GM12873 (cell line): ENCODE results near the gene PDK4.

Experiments used
- TF ChIP-seq, protein P1 (sequence below): IDR thresholded peaks from 2 replicates; pipeline ENCODE4 v1.5.1; 2012; ENCODE audit warnings: low read depth, mild to moderate bottlenecking, moderate library complexity, low read length, control low read depth; ENCODE audit not compliant: insufficient read depth; ENCODE audit errors: missing control alignments

The PDK4 gene

DNA sequence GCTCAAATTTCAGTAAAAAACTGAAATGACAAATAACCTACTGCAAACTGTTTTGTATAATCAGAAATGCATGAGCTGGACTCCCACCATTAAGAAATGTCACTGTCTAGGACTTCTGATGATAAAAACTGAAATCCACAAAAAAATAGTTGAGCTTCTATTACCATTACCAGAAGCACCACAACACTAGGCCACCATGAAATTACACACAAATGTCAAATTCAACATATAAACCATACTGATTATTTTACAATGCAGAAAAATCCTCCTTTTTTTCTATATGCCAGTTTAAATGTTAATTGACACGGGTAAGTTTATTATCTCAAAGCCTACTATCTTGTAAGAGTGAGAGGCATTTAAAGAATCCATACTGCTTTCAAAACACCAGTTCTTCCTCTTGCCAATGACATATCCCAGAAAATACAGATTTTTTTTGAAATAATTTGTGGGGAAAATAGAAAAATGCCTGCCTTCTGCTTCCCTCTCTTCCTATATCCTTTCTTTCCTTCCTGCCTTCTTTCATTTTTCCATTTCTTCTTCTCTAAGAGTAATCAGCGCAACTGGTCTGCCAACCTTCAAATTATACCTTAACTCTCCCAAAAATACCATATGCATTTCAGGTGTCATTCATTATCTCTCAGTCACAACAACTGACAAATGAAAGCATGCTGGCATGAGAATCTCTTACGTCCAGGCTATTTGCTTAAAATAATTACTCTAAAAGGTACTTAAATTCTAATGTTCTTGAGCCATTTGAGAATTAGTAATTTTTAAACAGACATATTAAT lies 12.3 kb downstream of the PDK4 start:
- TF ChIP-seq, protein P1, sequence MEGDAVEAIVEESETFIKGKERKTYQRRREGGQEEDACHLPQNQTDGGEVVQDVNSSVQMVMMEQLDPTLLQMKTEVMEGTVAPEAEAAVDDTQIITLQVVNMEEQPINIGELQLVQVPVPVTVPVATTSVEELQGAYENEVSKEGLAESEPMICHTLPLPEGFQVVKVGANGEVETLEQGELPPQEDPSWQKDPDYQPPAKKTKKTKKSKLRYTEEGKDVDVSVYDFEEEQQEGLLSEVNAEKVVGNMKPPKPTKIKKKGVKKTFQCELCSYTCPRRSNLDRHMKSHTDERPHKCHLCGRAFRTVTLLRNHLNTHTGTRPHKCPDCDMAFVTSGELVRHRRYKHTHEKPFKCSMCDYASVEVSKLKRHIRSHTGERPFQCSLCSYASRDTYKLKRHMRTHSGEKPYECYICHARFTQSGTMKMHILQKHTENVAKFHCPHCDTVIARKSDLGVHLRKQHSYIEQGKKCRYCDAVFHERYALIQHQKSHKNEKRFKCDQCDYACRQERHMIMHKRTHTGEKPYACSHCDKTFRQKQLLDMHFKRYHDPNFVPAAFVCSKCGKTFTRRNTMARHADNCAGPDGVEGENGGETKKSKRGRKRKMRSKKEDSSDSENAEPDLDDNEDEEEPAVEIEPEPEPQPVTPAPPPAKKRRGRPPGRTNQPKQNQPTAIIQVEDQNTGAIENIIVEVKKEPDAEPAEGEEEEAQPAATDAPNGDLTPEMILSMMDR = no peak

DNA sequence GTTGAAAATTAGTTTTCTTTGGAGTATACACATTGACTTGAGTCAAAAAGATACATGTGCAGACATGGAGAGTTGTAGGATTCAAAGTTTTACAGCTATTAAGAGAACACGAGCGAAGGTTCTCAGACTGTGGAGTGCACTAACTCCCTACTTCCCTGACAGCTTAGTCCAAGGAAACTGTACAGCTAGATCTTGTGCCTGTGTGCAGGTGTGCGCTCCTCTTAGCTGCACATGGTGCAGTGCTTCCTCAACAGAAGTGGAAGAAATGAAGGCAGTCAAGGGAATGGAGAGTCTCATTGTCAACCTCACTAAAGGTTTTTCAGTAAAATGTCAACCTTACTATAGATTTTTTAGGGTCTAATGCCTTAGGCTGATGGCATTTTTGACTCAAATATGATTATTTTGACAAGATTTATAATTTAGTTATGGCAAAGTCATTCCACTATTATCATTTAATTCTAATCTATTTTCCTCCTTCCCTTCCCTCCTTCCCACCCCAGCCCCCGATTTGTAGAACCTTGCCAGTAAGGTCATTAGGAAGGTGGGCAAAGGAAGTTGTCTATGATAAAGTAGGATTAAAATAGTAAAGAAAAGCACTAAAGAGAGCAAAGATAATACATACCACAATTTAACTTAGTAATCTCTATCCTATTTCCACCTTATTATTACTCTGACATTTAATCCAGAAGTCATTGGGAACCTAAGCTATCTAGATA lies 13.6 kb downstream of the PDK4 start:
- TF ChIP-seq, protein P1 = no peak

DNA sequence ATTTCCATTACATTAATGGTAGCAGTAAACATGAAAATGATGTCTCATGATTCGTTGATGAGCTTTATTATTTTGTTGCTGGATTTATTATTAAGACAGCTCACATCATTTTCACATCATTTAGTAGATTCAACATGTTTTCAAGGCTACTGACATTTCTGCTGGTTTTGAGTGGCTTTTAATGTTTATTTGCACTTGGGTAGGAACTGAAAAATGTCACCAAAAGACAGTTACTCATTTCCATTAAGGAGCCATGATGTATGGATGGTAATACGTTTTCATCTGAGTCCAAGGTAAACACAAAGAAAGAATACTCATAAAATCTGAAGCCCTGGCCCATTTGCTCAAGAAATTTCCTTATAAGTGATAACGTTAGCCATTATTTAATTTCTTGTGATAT lies 14.8 kb downstream of the PDK4 start:
- TF ChIP-seq, protein P1 = no peak

DNA sequence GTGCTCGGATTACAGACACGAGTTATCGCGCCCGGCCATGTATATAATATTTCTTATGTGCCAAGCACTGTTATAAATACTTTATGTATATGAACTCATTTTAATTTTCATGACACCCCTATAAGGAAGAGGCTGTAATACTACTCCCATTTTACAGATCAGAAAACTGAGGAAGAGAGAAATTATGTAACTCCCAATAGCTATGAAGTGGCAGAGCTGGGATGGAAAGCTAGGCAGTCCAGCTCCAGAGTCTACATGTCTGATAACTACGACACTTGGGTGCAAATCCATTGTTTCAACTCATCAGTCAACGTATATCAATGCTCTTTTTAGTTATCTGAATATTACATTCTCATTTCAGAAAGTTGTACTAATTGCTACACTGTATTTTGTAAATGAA lies 17.0 kb downstream of the PDK4 start:
- TF ChIP-seq, protein P1 = no peak

DNA sequence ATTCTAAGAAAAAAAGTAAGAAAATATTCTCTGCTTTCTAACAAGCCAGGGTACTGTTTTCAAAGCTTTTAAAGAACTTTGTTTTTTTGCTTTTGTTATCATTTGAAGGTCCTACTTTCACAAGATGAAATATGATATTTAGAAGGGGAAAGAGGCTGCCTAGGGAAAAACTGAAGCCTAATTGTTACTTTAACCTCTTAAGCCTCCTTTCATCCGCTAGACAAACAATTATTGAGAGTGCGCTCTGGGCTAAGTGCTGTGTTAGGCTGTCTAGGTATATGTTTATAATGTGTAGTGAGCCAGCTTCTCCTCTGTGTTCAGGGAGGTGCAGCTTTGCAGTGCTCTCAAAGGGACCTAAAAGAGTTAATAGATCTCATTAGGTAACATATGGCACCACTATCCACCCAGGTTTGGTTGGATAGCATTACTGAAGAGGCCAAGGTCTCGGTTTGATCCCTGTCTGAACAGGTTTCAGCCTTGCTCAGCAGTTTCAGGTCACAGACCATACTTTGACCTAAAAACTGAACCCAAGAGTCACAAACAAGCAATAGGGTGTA lies 17.9 kb downstream of the PDK4 start:
- TF ChIP-seq, protein P1 = no peak

DNA sequence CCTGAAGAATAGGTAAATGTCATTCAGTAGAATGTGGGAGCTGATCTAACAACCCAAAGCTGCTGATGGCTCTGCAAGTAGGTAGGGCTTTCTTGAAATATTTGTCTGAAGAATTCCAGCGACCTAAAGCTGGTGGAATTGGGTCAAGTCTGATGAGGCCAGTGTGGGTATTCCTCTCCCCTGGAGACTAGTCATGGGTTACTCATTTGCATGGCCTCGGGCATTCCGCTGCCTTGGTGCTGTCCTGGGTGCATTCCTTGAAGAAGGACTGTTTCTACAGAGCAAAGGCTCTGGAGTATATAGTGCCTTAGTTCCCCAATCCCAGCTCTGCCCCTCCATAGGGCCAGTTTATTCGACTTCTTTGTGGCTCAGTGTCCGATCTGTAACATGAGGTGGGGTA lies 19.2 kb downstream of the PDK4 start:
- TF ChIP-seq, protein P1 = no peak

DNA sequence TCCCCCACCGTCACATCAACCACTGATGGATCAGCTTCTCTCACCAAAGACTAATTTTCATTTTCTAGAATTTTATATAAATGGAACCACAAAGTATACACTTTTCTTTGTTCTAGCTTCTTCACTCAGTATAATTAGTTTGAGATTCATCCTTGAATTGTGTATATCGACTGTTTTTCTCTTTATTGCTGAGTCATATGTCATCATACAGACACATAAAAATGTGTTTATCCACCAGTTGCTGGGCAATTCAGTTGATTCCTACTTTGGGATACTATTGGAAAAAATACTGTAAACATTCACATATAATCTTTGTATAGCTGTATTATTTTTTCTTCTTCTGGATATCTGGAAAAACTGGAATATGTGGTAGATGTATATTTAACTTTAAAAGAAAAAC lies 26.6 kb downstream of the PDK4 start:
- TF ChIP-seq, protein P1 = no peak
